ENCODE results near the gene MPG.

DNA sequence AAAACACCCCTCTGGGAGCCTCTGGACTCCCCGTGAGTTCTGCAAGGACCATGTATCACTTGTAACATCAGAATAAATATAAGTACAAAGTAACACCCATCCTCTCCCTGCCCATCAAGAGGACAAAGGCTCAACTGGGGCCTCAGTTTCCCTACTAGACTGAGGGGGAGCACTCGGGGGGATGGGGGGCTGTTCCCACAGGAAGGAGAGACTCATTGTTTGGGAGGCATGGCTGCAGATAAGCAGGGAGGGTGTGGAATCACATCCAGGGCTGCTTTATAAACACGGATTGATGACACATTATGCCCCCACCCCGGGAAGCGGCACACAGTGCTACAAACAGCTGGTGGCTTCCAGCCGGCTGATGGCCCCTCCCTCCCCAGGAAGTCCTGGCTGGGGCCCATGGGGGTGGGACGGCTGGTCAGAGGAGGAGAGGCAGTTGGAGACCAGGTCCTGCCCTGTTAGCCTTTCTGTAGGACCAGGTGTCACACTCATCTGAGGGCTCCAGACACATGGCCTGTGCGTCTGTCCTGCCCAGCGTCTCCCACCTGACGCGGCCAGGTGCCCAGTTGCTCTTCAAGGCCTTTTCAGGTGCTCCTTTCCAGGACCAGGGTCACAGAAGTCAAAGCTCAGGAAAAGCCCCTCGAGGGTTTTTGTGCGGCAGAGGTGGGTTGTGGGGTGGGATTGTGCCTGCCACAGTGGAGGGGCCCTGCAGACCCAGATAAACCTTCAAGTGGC is 1.3 kb upstream of the MPG start:
- TF ChIP-seq, protein P1, sequence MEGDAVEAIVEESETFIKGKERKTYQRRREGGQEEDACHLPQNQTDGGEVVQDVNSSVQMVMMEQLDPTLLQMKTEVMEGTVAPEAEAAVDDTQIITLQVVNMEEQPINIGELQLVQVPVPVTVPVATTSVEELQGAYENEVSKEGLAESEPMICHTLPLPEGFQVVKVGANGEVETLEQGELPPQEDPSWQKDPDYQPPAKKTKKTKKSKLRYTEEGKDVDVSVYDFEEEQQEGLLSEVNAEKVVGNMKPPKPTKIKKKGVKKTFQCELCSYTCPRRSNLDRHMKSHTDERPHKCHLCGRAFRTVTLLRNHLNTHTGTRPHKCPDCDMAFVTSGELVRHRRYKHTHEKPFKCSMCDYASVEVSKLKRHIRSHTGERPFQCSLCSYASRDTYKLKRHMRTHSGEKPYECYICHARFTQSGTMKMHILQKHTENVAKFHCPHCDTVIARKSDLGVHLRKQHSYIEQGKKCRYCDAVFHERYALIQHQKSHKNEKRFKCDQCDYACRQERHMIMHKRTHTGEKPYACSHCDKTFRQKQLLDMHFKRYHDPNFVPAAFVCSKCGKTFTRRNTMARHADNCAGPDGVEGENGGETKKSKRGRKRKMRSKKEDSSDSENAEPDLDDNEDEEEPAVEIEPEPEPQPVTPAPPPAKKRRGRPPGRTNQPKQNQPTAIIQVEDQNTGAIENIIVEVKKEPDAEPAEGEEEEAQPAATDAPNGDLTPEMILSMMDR (IDR thresholded peaks at IDR 0.05) = no peak
- peak; percentile 26 to 56 (median 46) for TF ChIP-seq POLR2AphosphoS5 (IDR thresholded peaks at IDR 0.05)
